ENCODE results near the gene KRT13.

KRT13 gene

DNA sequence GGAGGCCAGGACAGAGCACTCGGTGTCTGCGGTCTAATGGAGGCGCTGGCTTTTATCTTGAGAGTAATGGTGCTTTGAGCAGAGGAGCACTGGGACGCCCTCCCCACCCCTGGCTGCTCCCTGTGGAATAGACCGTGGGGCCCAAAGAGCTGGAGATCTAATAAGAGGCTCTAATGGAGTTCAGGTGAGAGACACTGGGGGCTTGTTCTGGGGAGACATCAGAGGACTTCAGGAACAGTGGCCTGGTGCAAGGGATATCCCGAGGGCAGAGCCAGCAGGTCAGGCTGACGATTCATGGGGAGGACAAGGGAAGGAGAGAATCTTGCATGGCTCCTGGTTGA lies 32.2 kb upstream of the KRT13 start:
- DNase-seq (ENCODE audit: low read depth), result no peak

- DNase-seq (ENCODE audit: low read depth), result no peak
Observed at GRCh38 chr17:41536741-41537613, 31.6 kb upstream of the KRT13 start.

GRCh38 chr17:41535764-41536481 lies 30.5 kb upstream of the KRT13 start:
- DNase-seq (ENCODE audit: low read depth), result no peak

GRCh38 chr17:41534899-41535546 lies 29.6 kb upstream of the KRT13 start:
- no peak for DNase-seq (ENCODE audit: low read depth)

DNA sequence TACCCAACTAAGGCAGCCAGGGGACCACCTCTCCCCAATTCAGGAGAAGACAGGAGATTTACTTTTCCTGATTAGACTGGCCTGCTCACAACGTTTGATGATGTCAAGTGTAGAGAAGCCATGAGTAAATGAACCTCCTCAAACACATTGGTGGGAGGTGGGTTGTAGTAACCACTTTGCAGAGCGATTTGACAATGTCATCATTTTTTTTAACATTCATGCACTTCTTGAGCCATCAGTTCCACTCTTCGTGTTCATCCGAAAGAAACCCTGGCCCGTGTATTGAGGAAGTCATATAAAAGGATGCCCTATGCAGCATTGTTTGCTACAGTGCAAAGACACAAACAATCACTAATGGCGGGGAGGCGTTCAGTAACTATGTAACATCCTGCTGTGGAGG lies 28.2 kb upstream of the KRT13 start:
- DNase-seq (ENCODE audit: low read depth), result no peak

DNA sequence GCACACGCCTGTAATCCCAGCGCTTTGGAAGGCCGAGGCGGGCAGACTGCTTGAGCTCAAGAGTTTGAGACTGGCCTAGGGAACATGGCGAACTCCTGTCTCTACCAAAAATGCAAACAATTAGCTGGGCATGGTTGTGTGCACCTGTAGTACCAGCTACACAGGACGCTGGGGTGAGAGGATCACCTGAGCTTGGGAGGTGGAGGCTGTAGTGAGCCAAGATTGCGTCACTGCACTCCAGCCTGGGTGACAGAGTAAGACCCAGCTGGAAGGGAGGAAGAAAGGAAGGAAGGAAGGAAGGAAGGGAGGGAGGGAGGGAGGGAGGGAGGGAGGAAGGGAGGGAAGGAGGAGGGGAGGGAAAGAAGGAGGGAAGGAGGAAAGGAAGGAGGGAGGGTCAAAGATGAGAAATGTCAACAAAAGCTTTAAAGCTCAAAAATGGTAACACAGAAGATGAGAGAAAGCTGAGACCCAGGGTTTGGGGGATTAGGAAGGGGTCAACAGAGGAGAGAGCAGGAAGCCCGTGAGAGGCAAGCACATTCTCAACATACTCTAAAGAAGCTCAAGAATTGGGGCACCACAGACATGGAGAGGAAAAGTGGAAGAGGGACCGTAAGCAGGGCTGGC lies 27.6 kb upstream of the KRT13 start:
- DNase-seq (ENCODE audit: low read depth), result no peak

DNA sequence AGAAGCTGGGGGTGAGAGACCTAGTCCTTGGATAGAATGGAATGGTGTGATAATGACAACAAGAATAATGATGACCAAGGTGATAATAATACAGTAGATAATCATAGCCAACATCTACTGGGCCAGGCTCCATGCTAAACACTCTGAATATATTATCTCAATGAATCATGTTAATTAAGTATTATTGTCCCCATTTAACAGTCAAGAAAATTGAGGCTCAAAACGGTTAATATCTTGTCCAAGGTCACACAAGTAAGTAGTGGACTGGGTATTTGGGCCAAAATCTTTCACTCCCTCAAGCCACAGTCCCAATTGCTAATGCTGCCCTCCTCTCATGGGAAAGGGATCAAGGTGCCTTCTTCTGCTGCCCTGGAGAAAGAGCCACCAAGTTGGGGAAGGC lies 26.6 kb upstream of the KRT13 start:
- no peak for DNase-seq (ENCODE audit: low read depth)

DNA sequence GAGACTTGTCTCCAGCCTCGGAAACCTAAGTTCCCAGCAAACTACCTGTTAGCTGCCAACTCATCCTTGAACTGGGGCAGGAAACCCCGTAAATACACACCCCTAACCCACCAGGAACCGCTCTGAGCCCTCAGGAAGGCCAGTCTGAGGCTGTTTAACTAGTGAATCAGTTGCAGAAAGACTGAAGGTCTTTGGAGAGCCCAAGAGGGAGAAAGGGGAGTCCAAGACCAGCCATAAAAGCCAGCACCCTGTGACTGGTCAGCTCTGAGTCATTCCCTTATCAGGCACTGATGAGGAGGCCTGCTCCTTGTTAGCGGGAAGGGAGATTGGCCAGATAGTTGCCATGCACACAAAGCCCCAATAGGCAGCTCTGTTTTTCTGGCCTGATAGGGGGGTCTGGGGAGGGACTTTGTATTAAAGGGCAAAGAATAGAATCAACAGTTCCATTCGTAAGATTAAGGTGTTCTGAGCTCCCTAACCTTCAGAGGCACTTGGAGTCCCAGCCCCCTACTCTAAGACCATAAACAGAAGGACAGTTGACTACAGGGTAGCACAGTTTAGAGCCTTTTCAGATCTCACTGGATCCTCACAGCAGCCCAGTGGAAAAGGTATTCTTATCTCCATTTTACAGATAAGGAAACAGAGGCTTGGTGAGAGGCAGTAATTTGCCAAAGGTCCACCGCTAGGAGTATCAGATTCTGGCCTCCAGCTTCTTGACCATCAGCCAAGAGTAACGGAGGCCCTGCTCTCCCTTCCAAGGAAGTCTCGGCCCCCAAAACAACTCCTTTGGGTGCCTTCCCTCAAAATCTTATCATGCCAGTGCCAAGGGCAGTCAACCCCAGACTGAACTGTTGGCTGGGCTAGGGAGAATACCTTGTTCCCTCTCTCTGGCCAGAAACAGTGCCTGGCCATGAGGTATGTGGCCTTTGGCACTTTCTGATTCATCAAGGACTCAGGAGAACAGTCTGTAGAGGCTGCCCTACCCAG lies 24.9 kb upstream of the KRT13 start:
- DNase-seq (ENCODE audit: low read depth), result no peak

DNA sequence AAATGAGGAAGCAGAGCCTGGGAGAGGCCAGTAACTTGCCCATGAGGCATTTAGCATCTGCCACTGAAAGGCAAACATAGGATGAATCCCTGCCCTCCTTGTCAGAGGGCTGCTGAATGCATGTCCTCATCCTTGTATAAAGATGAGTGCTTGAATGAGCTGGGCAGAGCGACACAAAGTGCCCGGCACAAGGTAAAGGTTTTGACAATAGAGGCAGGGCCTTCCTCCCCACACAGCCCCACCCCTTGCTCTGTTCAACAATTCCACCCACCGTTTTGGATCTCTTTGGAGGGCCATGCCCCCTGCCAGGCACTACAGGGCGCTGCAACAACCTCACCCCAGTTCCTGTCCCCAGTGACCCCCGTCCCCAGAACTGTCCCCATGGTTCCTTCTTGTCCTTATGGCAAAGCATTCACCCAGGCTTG lies 24.1 kb upstream of the KRT13 start:
- no peak for DNase-seq (ENCODE audit: low read depth)

DNA sequence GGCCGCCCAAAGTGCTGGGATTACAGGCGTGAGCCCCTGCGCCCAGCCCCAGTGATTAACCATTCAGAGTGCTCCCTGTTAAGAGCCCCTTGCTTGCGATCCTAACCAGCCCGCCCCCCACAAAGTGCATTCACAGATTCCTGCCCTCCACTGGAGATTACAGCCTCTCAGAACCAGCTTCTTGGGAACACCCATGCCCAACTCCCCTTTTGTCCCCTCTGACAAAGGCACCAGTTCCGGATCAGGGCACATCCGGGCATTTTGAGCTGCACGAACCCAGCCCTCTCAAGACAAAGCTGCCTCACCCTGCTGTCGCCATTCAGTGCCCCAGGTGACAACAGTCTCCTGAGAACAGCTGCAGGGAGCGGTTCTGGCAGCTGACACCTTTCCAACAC lies 23.5 kb upstream of the KRT13 start:
- no peak for DNase-seq (ENCODE audit: low read depth)

DNA sequence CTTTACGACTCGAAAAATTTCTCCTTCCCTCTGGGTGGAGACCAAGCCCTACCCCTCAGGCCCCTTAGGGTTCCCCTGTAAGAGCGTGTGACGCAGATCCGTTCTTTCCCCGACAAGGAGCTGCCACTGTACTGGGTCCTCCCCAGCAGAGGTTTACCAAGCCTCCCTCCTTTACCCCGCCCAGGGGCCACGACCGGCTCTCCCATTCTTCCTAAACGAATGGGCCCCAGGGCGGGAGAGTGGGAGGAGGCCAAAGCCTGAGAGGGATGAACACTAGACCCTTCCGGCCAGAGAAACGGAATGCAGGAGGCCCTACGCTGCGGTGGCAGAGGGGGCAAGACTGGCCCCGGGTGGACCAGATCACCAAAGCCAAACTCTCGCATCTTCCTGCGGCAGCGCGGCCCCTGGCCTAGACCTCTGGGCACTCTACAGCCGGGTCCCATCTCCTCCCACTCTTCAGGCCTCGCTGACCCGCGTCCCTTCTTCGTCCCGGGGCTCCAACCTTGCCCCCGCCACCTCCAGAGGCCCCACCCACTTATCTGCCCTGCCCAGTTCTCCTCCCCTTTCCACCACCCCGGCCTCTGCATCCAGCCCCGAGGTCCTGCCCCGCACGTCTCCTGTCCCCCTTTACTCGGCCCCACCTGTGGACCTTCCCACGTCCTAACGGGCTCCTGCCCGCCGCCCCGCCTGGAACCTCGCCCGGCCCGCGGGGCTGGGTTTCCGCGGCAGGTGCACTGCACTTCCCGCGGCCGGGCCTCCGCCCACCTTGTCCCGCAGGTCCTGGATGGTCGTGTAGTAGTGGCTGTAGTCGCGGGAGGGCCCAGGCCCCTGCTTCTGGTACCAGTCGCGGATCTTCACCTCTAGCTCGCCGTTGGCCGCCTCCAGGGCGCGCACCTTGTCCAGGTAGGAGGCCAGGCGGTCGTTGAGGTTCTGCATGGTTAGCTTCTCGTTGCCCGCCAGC lies 21.9 kb upstream of the KRT13 start:
- no peak for DNase-seq (ENCODE audit: low read depth)

GRCh38 chr17:41524261-41524660 lies 18.8 kb upstream of the KRT13 start:
- no peak for DNase-seq (ENCODE audit: low read depth)

DNA sequence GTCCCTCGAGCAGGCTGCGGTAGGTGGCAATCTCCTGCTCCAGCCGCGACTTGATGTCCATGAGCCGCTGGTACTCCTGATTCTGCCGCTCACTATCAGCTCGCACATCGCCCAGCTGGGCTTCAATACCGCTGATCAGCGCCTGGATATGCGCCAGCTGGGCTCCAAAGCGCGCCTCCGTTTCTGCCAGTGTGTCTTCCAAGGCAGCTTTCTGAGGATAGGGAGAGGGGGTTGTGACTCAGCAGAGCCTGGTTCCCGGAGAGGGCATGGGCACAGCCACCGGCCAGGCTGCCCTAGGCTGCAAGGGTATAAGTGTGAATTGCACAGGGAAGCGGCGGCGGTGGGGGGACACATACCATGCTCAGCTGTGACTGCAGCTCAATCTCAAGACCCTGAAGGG lies 18.4 kb upstream of the KRT13 start:
- no peak for DNase-seq (ENCODE audit: low read depth)

DNA sequence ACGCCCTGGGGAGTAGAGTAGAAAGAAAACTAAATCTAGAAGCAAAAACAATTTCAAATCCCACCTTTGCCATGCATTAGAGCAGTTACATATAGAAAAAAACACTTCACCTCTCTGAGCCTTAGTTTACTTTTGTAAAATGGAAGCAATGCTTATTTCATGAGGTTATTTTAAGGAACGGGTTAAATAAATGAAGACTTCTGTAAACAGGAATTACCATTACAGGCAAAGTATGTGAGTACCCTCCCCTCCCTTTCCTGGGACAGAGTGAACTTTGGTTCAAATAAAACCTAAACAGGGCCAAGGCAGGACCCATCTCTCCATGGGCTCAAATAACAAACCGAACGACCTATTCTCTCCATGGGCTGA lies 17.8 kb upstream of the KRT13 start:
- DNase-seq (ENCODE audit: low read depth), result no peak

DNA sequence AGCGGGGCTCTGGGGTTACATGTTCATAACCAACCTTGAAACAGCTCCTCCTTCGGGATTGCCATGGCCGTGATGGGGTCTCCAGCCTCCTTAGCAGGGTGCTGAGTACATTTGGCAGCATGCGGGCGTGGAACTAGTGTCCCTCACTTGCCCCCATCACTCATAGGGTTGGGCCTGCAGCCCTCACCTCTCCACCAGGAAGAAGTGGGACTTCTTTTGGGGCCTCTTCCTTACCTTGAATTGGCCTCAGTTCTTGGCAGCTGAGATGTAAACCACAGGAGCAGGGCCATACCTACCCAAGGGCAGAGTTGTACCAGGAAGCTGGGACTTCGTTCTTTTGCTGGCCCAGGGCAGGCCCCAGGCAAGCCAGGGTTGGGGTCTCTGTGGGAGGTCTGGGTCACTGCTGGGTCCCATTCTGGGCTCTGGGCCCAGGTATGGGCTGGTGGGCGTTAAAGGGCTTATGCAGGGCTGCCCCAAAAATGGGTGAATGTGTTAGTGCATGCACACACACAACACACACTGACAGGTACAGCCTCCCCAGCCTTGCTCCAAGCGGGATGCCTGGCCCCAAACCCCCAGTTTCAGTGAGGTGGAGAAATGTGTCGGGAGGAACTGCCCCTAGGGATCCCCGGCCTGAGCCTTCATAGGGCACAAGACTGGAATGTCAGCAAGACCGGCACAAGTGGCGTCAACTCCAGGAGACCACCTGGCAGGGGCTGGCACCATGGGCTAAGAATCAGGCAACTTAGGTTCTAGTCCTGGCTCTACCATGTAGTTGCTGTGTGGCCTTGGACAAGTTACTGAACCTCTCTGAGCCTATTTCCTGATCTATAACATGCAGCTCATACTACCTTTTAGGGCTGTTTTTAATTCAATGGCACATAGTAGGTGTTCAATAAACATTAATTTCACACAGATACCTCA lies 17.2 kb upstream of the KRT13 start:
- DNase-seq (ENCODE audit: low read depth), result no peak

DNA sequence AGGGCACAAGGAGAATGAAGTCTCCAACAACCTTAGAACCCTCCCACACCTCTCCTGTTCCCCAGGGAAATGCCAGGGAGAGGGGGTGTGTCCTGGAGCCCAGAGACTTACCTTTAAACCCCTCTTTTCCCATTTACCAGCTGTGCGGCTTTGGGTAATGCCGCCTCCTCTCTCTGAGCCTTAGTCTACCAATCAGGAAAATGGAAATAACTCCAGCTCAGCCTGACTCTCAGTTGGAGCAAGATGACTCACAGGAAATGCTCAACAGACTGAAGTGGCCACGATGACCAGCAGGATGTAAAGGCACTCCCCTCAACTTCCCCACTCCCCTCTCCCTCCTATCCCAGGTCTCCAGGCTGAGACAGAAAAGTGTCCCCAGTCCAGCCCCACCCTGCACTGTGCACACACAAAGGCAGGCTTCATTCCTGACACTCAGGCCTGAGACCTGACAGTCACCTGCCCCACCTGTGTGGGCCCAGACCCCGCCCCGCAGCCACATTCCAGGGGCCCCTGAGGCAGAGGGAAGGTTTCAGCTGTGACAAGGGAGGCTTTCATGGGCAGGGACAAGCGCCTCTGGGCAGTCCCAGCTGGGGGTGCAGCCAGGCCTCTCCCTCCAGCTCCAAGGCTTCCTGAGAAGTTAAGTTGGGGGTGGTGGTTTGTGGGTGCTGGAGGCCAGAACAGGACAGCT lies 16.3 kb upstream of the KRT13 start:
- no peak for DNase-seq (ENCODE audit: low read depth)

DNA sequence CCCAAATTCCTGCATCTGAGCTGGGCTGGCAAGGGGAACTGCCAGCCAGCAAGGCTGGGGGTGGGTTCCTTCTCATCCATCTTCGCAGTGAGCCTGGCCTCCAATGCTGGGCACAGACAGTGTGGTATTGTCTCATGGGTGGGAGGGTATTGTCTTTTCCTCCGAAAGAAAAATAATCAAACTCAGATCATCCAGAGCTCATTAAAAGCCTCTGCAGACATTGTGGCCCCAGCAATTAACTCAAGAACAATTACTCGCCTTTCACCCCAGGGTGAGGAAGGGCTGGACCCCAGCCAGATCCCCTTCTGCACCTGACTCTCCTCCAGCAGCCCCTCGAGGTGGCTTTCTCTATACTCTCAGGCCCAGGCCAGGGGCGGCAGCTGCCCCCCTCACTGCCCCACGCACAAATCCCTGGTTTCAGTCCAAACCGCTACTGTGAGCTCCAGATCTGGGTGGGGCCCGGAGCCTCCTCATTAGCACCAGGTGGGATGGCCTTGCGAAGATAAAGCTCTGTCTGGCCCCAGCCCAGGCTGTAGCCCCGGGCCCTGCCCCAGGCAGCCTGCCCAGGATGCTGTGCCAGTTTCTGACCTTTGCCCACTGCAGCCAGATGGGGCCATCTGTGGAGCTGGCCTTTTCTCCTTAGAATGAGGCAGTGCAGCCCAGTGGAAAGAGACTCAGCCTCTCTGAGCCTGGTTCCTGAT lies 15.6 kb upstream of the KRT13 start:
- no peak for DNase-seq (ENCODE audit: low read depth)
